Stimulated activated CD8-positive, alpha-beta memory T cell treated with anti-CD3 and anti-CD28 coated beads, Interleukin-12 subunit alpha, Interleukin-12 subunit beta, amount 100 ng/mL, for 24 hours (primary cell): ENCODE measurements around the gene ADGRF3.
"Not testable (repeated sequence)": the region's sequence is repeated elsewhere in the genome, so short reads cannot be mapped to it uniquely, and the experiment has no call there.

ENCODE experiments used
- DNase-seq: peaks from one replicate; pipeline ENCODE4 v3.0.0-alpha.2; 2020; ENCODE audit errors: extremely low read depth

Gene ADGRF3

DNA sequence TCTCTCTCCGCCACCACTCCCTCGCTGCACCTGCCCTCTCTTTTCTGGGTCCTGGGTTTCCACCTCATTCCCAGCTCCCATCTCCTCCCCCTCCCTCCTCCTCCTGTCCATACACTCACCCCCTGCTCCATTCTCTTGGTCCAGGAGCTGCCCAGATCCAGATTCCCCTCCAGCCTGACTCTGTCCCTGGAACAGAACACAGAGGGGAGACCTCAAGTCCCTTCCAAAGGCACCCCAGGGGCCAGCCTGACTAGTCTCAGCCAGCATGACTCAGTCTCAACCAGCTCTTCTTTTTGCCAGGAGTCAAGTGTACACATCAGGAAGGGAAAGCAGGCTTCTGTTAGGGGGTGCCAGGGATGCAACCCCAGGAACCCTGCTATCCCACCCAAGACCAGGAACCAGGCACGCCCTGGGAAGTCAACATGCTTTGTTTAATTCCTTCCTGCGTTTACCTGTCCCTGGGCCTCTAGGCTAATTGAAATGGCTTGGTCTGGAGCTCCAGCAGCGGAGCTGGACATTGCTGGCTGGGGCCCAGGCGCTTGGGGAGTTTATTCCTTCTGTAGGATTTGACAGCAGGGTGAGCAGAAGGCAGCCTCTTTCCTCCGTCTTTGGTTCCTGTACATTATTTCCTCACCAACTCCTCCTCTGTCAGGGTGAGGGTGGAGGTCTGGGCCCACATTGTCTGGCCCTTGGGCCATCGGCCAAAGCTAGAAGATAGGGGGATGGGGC, 29.0 kb downstream of the ADGRF3 start:
- no peak for DNase-seq

- DNase-seq: no peak
Observed at GRCh38 chr2:26316845-26317244, 29.7 kb downstream of the ADGRF3 start.

- DNase-seq: no peak
Observed at GRCh38 chr2:26316041-26316440, 30.5 kb downstream of the ADGRF3 start.

- no peak for DNase-seq
Observed at GRCh38 chr2:26314243-26314642, 32.3 kb downstream of the ADGRF3 start.

GRCh38 chr2:26313446-26313845, 33.1 kb downstream of the ADGRF3 start:
- no peak for DNase-seq

GRCh38 chr2:26312471-26312870, 34.1 kb downstream of the ADGRF3 start:
- DNase-seq: no peak

DNA sequence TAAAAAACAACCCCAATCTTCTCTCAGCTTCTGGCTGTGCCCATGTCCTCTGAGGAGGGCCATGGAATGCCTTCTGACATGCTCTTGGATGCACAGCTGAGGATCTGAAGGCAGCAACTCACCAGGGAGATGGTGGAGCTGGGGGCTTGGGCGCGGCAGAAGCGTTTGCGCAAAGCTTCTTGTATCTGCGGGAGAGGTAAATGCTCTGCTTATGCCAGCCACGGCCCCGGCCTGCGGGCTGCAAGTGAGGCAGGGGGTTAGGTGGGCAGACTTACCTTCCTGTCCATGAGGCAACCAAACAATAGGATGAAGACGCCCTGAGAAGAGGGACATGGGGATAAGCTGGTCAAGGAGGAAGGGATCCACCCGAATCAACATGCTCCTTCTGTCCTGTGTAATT, 36.7 kb downstream of the ADGRF3 start:
- no peak for DNase-seq

DNA sequence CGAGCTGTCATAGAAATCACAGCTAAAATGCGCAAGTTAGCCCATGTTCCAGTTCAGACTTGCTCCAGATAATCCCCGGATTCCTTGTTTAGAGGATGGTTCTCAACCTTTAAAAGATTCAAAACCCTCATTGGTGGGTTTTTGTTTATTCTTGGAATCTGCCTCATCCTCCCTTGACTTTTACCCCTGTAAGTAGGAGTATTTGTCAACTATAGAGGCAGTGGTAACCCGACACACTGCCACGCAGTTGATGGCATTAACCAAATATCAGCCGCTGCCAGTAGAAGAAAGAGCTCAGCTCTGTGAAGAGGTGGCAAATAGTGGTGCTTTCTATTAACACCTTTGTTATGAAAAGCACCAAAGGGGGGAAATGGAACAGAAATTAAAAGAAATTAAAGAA, 41.0 kb downstream of the ADGRF3 start:
- no peak for DNase-seq

DNA sequence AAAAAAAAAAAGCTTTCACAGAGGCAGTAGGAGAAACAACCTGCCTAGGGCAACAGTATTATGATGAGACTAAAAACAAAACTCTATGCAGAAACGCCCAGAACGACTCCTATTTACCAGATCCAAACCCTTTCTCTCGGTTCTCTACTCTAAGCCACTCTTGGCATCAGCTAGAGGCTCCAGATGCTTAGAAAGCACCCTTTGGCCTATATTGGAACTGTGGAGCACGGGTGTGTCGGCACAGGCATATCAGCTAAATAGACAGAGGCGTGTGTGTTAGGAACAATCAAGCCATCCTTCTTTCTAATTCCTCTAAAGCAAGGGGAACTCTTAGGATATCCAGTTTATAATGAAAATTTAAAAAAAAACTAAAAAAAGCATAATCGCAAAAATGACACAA, 41.5 kb downstream of the ADGRF3 start:
- not testable (repeated sequence) for DNase-seq

- DNase-seq: no peak
Observed at GRCh38 chr2:26302846-26303245, 43.7 kb downstream of the ADGRF3 start.

- no peak for DNase-seq
Observed at GRCh38 chr2:26300234-26300925, 46.2 kb downstream of the ADGRF3 start.

GRCh38 chr2:26299471-26300101, 47.0 kb downstream of the ADGRF3 start:
- no peak for DNase-seq

GRCh38 chr2:26298638-26299393, 47.8 kb downstream of the ADGRF3 start:
- no peak for DNase-seq

GRCh38 chr2:26298286-26298637, 48.3 kb downstream of the ADGRF3 start:
- no peak for DNase-seq

GRCh38 chr2:26297061-26297460, 49.5 kb downstream of the ADGRF3 start:
- DNase-seq: no peak

- DNase-seq: no peak
Observed at GRCh38 chr2:26295511-26295910, 51.1 kb downstream of the ADGRF3 start.

DNA sequence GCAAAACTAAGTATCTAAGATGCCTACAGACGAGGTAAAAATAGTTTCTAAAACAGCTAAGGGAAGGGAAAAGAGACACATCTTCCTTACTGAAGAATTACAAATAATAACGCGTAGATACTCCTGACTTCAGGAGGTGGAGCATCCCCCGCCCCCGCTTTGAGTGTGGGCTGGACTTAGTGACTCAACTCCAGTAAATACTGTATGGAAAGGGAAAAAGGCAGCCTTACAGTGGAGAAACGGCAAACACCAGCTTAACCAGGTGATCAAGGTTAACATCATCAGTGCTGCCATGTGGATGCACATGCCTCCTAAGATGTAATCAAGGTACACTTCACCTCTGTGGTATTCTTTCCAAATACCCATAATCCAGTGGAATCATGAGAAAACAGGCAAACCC, 53.9 kb downstream of the ADGRF3 start:
- no peak for DNase-seq

DNA sequence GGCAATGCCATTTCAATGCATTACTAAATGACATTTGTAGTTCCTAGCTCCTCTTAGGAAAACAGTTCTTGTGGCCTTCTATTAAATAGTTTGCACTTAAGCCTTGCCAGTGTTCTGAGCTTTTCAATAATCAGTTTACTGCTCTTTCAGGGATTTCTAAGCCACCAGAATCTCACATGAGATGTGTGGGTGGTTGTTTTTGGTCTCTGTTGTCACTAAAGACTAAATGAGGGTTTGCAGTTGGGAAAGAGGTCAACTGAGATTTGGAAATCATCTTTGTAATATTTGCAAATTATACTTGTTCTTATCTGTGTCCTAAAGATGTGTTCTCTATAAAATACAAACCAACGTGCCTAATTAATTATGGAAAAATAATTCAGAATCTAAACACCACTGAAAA, 56.6 kb downstream of the ADGRF3 start:
- DNase-seq: no peak

GRCh38 chr2:26285931-26286330, 60.7 kb downstream of the ADGRF3 start:
- no peak for DNase-seq

- DNase-seq: no peak
Observed at GRCh38 chr2:26284132-26284531, 62.5 kb downstream of the ADGRF3 start.

- DNase-seq: no peak
Observed at GRCh38 chr2:26283606-26284005, 63.0 kb downstream of the ADGRF3 start.

GRCh38 chr2:26281226-26281625, 65.4 kb downstream of the ADGRF3 start:
- DNase-seq: no peak
